Measurements from ENCODE around the gene MAPKBP1.

Gene MAPKBP1

GRCh38 chr15:41804916-41805666, 30.8 kb downstream of the MAPKBP1 start:
- Histone ChIP-seq H3K4me1 (ENCODE audit: low read length) (no peaks in the 10 kb centered on the region), H2AFZ (ENCODE audit: low read length) (no peak overlapping the region), H3K4me2 (ENCODE audit: low read depth, low read length) (no peak overlapping the region), H3F3A (ENCODE audit: insufficient read depth, low read length) (no peaks in the 10 kb centered on the region), H3K9me3 (replicated peaks; ENCODE audit: insufficient read depth, low read length) (no peaks in the 10 kb centered on the region), H3K27me3 (replicated peaks; ENCODE audit: insufficient read depth, low read length) (no peaks in the 10 kb centered on the region), H3K9me2 (replicated peaks; ENCODE audit: insufficient read depth, low read length) (no peaks in the 10 kb centered on the region), H3K27ac (ENCODE audit: low read length) (no peak overlapping the region), H3K36me3 (replicated peaks; ENCODE audit: insufficient read depth, low read length) (no peaks in the 10 kb centered on the region), H4K20me1 (ENCODE audit: insufficient read depth, low read length) (no peaks in the 10 kb centered on the region), H3K9ac (ENCODE audit: low read length) (no peak overlapping the region), H3K79me2 (ENCODE audit: low read length) (no peaks in the 10 kb centered on the region), H3K4me3 (ENCODE audit: low read length) (no peak overlapping the region)
- no peak for DNase-seq
- TF ChIP-seq EZH2phosphoT487 (IDR thresholded peaks at IDR 0.05; ENCODE audit: low read length) (no peak), CTCF (IDR thresholded peaks at IDR 0.05; ENCODE audit: low read length) (no peak), EZH2 (optimal IDR thresholded peaks at IDR 0.05; ENCODE audit: low read depth, low read length) (no peak)

GRCh38 chr15:41805711-41806110, 31.4 kb downstream of the MAPKBP1 start:
- H3K9me2 ChIP-seq (replicated peaks; ENCODE audit: insufficient read depth, low read length): no peaks in the 10 kb centered on the region
- H3K36me3 ChIP-seq (replicated peaks; ENCODE audit: insufficient read depth, low read length): no peaks in the 10 kb centered on the region
- no peak for DNase-seq
- no peak overlapping the region for H3K27ac ChIP-seq (ENCODE audit: low read length)
- no peaks in the 10 kb centered on the region for H4K20me1 ChIP-seq (ENCODE audit: insufficient read depth, low read length)
- H3K27me3 ChIP-seq (replicated peaks; ENCODE audit: insufficient read depth, low read length): no peaks in the 10 kb centered on the region
- H3K9ac ChIP-seq (ENCODE audit: low read length): no peak overlapping the region
- no peaks in the 10 kb centered on the region for H3K9me3 ChIP-seq (replicated peaks; ENCODE audit: insufficient read depth, low read length)
- no peak for TF ChIP-seq EZH2 (optimal IDR thresholded peaks at IDR 0.05; ENCODE audit: low read depth, low read length)
- no peak for TF ChIP-seq CTCF (IDR thresholded peaks at IDR 0.05; ENCODE audit: low read length)
- no peak for TF ChIP-seq EZH2phosphoT487 (IDR thresholded peaks at IDR 0.05; ENCODE audit: low read length)
- no peaks in the 10 kb centered on the region for H3K79me2 ChIP-seq (ENCODE audit: low read length)
- H3F3A ChIP-seq (ENCODE audit: insufficient read depth, low read length): no peaks in the 10 kb centered on the region
- H3K4me1 ChIP-seq (ENCODE audit: low read length): no peaks in the 10 kb centered on the region
- H3K4me3 ChIP-seq (ENCODE audit: low read length): no peak overlapping the region
- H2AFZ ChIP-seq (ENCODE audit: low read length): no peak overlapping the region
- no peak overlapping the region for H3K4me2 ChIP-seq (ENCODE audit: low read depth, low read length)

- no peak overlapping the region for H3K4me2 ChIP-seq (ENCODE audit: low read depth, low read length)
- no peak overlapping the region for H2AFZ ChIP-seq (ENCODE audit: low read length)
- H3K4me3 ChIP-seq (ENCODE audit: low read length): no peak overlapping the region
- no peak overlapping the region for H3K27ac ChIP-seq (ENCODE audit: low read length)
- no peaks in the 10 kb centered on the region for H3K4me1 ChIP-seq (ENCODE audit: low read length)
- H3K27me3 ChIP-seq (replicated peaks; ENCODE audit: insufficient read depth, low read length): no peaks in the 10 kb centered on the region
- no peaks in the 10 kb centered on the region for H3F3A ChIP-seq (ENCODE audit: insufficient read depth, low read length)
- TF ChIP-seq EZH2 (optimal IDR thresholded peaks at IDR 0.05; ENCODE audit: low read depth, low read length) (no peak), EZH2phosphoT487 (IDR thresholded peaks at IDR 0.05; ENCODE audit: low read length) (no peak)
- no peaks in the 10 kb centered on the region for H3K9me3 ChIP-seq (replicated peaks; ENCODE audit: insufficient read depth, low read length)
- H3K9me2 ChIP-seq (replicated peaks; ENCODE audit: insufficient read depth, low read length): no peaks in the 10 kb centered on the region
- no peaks in the 10 kb centered on the region for H3K79me2 ChIP-seq (ENCODE audit: low read length)
- no peaks in the 10 kb centered on the region for H4K20me1 ChIP-seq (ENCODE audit: insufficient read depth, low read length)
- no peak for DNase-seq
- no peaks in the 10 kb centered on the region for H3K36me3 ChIP-seq (replicated peaks; ENCODE audit: insufficient read depth, low read length)
- H3K9ac ChIP-seq (ENCODE audit: low read length): no peak overlapping the region
These were observed 32.3 kb downstream of the MAPKBP1 start for GRCh38 chr15:41806291-41807181.

Data from MM.1S (cell line).